Measurements from ENCODE around the gene BATF. TPM values are rescaled to one million over a fixed set of nuclear protein-coding genes. Genes with fewer than 3 reads are reported as not detected.
A peak's percentile ranks its signal among the peaks of the same experiment; 100 is the strongest.

BATF gene
- total and polyA plus RNA-seq, 2 donors (not counting 1 experiment from before 2014, with no cell fraction given), result 12.8 to 16.4 TPM

GRCh38 chr14:75539561-75540478 is 17.6 kb downstream of the BATF start:
- peak; percentile 81 for DNase-seq
- 68% methylated on average over 6 of the region's 17 CpGs for WGBS (ENCODE audit: insufficient coverage)
- peaks cover 34 to 52% of the 10 kb centered on the region in 2 donors for H3K4me1 ChIP-seq (ENCODE audit: control insufficient read depth in 2 of 2, insufficient read depth in 2 of 2, low read length in 2 of 2)

More at GRCh38 chr14:75539561-75540478, 17.6 kb downstream of the BATF start:
- Histone ChIP-seq H3K9me3 (ENCODE audit: control extremely low read depth in 1 of 3, control insufficient read depth in 2 of 3, insufficient read depth in 1 of 3, low read length in 2 of 3) (no peaks in the 10 kb centered on the region), H3K79me2 (ENCODE audit: control insufficient read depth, insufficient read depth, low read length) (peaks cover 6% of the 10 kb centered on the region), H3K4me2 (replicated peaks; ENCODE audit: low read depth, low read length, poor library complexity, severe bottlenecking) (peak overlapping the region; percentile 47), H3K36me3 (replicated peaks in 1 of 2; ENCODE audit: control extremely low read depth in 1 of 2, control insufficient read depth in 1 of 2, extremely low read depth in 1 of 2, insufficient read depth in 2 of 2, low read length in 1 of 2) (no peaks in the 10 kb centered on the region), H3K27me3 (replicated peaks in 1 of 4; ENCODE audit: control extremely low read depth in 1 of 4, control insufficient read depth in 3 of 4, insufficient read depth in 4 of 4, low read length in 3 of 4) (no peaks in the 10 kb centered on the region), H3K27ac (ENCODE audit: low read length in 2 of 2) (peak overlapping the region; percentile 32 to 75), H3K9ac (ENCODE audit: low read length) (no peak overlapping the region), H4K20me1 (ENCODE audit: control insufficient read depth, insufficient read depth, low read length, poor library complexity, severe bottlenecking) (no peaks in the 10 kb centered on the region), H2AFZ (ENCODE audit: insufficient read depth, low read depth, low read length, poor library complexity, severe bottlenecking) (no peak overlapping the region), H3K4me3 (ENCODE audit: control extremely low read depth in 1 of 5, extremely low read depth in 1 of 5, insufficient read depth in 1 of 5, low read depth in 2 of 5, low read length in 4 of 5) (peak overlapping the region in 2 of 5 experiments; percentile 7 to 25)
- TF ChIP-seq CTCF (IDR thresholded peaks at IDR 0.05), result no peak
- no peak for TF ChIP-seq EZH2 (IDR thresholded peaks at IDR 0.05; ENCODE audit: borderline replicate concordance, insufficient read depth, low read depth, low read length, poor library complexity, severe bottlenecking)
- peak overlapping the region; percentile 92 for H3K27ac Mint-ChIP-seq
- ATAC-seq (ENCODE audit: low read depth), result peak; percentile 70
- H3K4me3 Mint-ChIP-seq, result peak overlapping the region; percentile 69
- no peaks in the 10 kb centered on the region for H3K9me3 Mint-ChIP-seq (ENCODE audit: insufficient read depth)
- ChIA-PET CTCF (interaction anchor here (1.0 to 6.2 kb wide), 9 partner anchors 9 to 264 kb away, joined by 3 to 60 read pairs (median 6); partner anchors contain the start of gene BATF), POLR2A (interaction anchor here (0.7 to 1.8 kb wide), 6 partner anchors 13 to 53 kb away, joined by 3 to 9 read pairs (median 5); partner anchors contain the start of gene BATF)
- H3K4me1 Mint-ChIP-seq, result peaks cover 52% of the 10 kb centered on the region
- intact Hi-C loops (cut with micrococcal nuclease), result loop anchor here (1.0 to 10.0 kb wide), 2 partner anchors 25 to 45 kb away; no protein-coding TSS in a partner anchor
- H3K27me3 Mint-ChIP-seq, result no peaks in the 10 kb centered on the region

Data from B cell (primary cell).